H1 (cell line): ENCODE results near the gene ZNF765. TPM values are rescaled to one million over a fixed set of nuclear protein-coding genes. Genes with fewer than 3 reads are reported as not detected.

ENCODE experiments used
- CTCF ChIA-PET: fragments of 300-600 bp; sonication (Branson Sonifier 250); formaldehyde crosslinking; loops from one replicate; lab custom pipeline; 2021; ENCODE audit not compliant: partially characterized antibody; lab: Charles Lee
- POLR2A ChIA-PET: fragments of 300-600 bp; sonication (Branson Sonifier 250); formaldehyde crosslinking; loops from one replicate; lab custom pipeline; 2021; ENCODE audit warnings: inconsistent platforms; ENCODE audit not compliant: partially characterized antibody; lab: Charles Lee
- DNase-seq, 2 experiments: peaks; one replicate each; pipeline versions ENCODE4 v3.0.0 to v3.0.0-alpha.2; 2010 to 2022; ENCODE audit warnings: low spot score in 2 of 2, low read depth in 1 of 2, mixed read lengths in 1 of 2
- FAIRE-seq: peaks from 2 replicates; lab custom pipeline; 2011; peaks lifted over from hg19 to GRCh38; lab: Jason Lieb, UNC
- H2AFZ ChIP-seq: 2 replicates; pipeline ENCODE4 v1.8.1; 2012; ENCODE audit warnings: low read length, inconsistent platforms
- H2AK5ac ChIP-seq: 2 replicates; pipeline ENCODE4 v1.6.1; 2013; ENCODE audit warnings: low read depth, low read length
- H2BK120ac ChIP-seq: replicated peaks from 2 replicates; pipeline ENCODE3; 2013; ENCODE audit warnings: low read depth, low read length, inconsistent platforms
- H2BK12ac ChIP-seq: 2 replicates; pipeline ENCODE4 v1.6.1; 2013; ENCODE audit warnings: low read depth, low read length
- H2BK15ac ChIP-seq: 2 replicates; pipeline ENCODE4 v1.6.1; 2013; ENCODE audit warnings: low read length
- H2BK20ac ChIP-seq: 2 replicates; pipeline ENCODE4 v1.6.1; 2013; ENCODE audit warnings: low read length
- H2BK5ac ChIP-seq: 2 replicates; pipeline ENCODE4 v1.6.1; 2013; ENCODE audit warnings: low read depth, low read length
- H3K14ac ChIP-seq: 2 replicates; pipeline ENCODE4 v1.6.1; 2013; ENCODE audit warnings: inconsistent platforms; ENCODE audit not compliant: insufficient read length
- H3K18ac ChIP-seq: 2 replicates; pipeline ENCODE4 v1.6.1; 2013; ENCODE audit warnings: low read length; ENCODE audit errors: extremely low read depth
- H3K23ac ChIP-seq: 2 replicates; pipeline ENCODE4 v1.6.1; 2013; ENCODE audit warnings: inconsistent platforms; ENCODE audit not compliant: insufficient read length
- H3K23me2 ChIP-seq: 2 replicates; pipeline ENCODE4 v1.6.1; 2013; ENCODE audit warnings: low read depth, low read length
- H3K27ac ChIP-seq: 2 replicates; pipeline ENCODE4 v1.6.1; 2011; ENCODE audit warnings: low read depth, low read length, inconsistent platforms
- H3K27me3 ChIP-seq, 4 experiments: replicated peaks in 1 of 4; 1 replicate in 1 of 4; 2 replicates in 3 of 4; pipeline versions ENCODE4 v1.6.1 to v1.8.1; 2011 to 2013; ENCODE audit warnings: low read length in 3 of 4, mild to moderate bottlenecking in 3 of 4, inconsistent platforms in 2 of 4, mixed read lengths in 2 of 4, moderate library complexity in 1 of 4; ENCODE audit not compliant: control insufficient read depth in 3 of 4, insufficient read depth in 3 of 4; ENCODE audit errors: extremely low read depth in 1 of 4
- H3K36me3 ChIP-seq, 4 experiments: 2 replicates each; pipeline versions ENCODE4 v1.6.1 to v1.8.1; 2011 to 2013; ENCODE audit warnings: mild to moderate bottlenecking in 4 of 4, low read length in 3 of 4, moderate library complexity in 2 of 4, control low read depth in 1 of 4, inconsistent platforms in 1 of 4; ENCODE audit not compliant: insufficient read depth in 4 of 4, control insufficient read depth in 2 of 4
- H3K4ac ChIP-seq: replicated peaks from 2 replicates; pipeline ENCODE3; 2013; ENCODE audit warnings: low read length, low read depth, mixed read lengths, inconsistent platforms; ENCODE audit not compliant: insufficient read length
- H3K4me1 ChIP-seq, 4 experiments: replicated peaks in 1 of 4; 1 replicate in 1 of 4; 2 replicates in 3 of 4; pipeline versions ENCODE4 v1.6.1 to v1.8.1; 2011 to 2013; ENCODE audit warnings: low read length in 3 of 4, inconsistent platforms in 2 of 4, mixed read lengths in 1 of 4; ENCODE audit not compliant: insufficient read depth in 4 of 4, control insufficient read depth in 3 of 4
- H3K4me2 ChIP-seq, 2 experiments: 2 replicates each; pipeline versions ENCODE4 v1.6.1 to v1.8.1; 2011 to 2013; ENCODE audit warnings: low read depth in 2 of 2, low read length in 2 of 2, control low read depth in 1 of 2, inconsistent platforms in 1 of 2, mild to moderate bottlenecking in 1 of 2; ENCODE audit not compliant: insufficient read depth in 1 of 2
- H3K4me3 ChIP-seq, 4 experiments: fragments of 200-600, 300-600 bp in 1 of 4; sonication (generic), shearing (Covaris generic), sonication (Bioruptor Twin) in 1 of 4; 2 replicates each; pipeline versions ENCODE4 v1.5.1 to v1.8.1; 2011 to 2016; ENCODE audit warnings: low read length in 4 of 4, low read depth in 3 of 4, control low read depth in 2 of 4, inconsistent platforms in 2 of 4, mild to moderate bottlenecking in 2 of 4, mixed read lengths in 1 of 4, moderate library complexity in 1 of 4; ENCODE audit not compliant: insufficient read depth in 2 of 4; ENCODE audit errors: extremely low read depth in 1 of 4
- H3K56ac ChIP-seq: replicated peaks from 2 replicates; pipeline ENCODE3; 2013; ENCODE audit warnings: low read depth, mild to moderate bottlenecking, mixed read lengths, low read length, inconsistent platforms; ENCODE audit not compliant: insufficient read length
- H3K79me1 ChIP-seq: 2 replicates; pipeline ENCODE4 v1.6.1; 2013; ENCODE audit warnings: low read depth, low read length, control low read depth
- H3K79me2 ChIP-seq, 2 experiments: 2 replicates each; pipeline versions ENCODE4 v1.6.1 to v1.8.1; 2012 to 2013; ENCODE audit warnings: low read length in 2 of 2, mild to moderate bottlenecking in 2 of 2, inconsistent platforms in 1 of 2; ENCODE audit not compliant: insufficient read depth in 2 of 2, control insufficient read depth in 1 of 2
- H3K9ac ChIP-seq, 4 experiments: replicated peaks in 1 of 4; 1 replicate in 1 of 4; 2 replicates in 3 of 4; pipeline versions ENCODE4 v1.6.1 to v1.8.1; 2011 to 2013; ENCODE audit warnings: low read depth in 3 of 4, low read length in 3 of 4, control low read depth in 2 of 4, mild to moderate bottlenecking in 2 of 4, moderate library complexity in 2 of 4, inconsistent platforms in 1 of 4; ENCODE audit errors: extremely low read depth in 1 of 4
- H3K9me3 ChIP-seq, 2 experiments: 2 replicates each; pipeline versions ENCODE4 v1.6.1 to v1.8.1; 2012 to 2013; ENCODE audit warnings: mild to moderate bottlenecking in 2 of 2, moderate library complexity in 2 of 2, control low read depth in 1 of 2, inconsistent platforms in 1 of 2, low read depth in 1 of 2, low read length in 1 of 2, mixed read lengths in 1 of 2; ENCODE audit not compliant: insufficient read depth in 2 of 2
- H4K20me1 ChIP-seq, 2 experiments: replicated peaks in 1 of 2; 2 replicates each; pipeline versions ENCODE3 to v1.8.1; 2011 to 2013; ENCODE audit warnings: inconsistent platforms in 2 of 2, low read length in 2 of 2, mild to moderate bottlenecking in 1 of 2; ENCODE audit not compliant: insufficient read depth in 2 of 2, control insufficient read depth in 1 of 2
- H4K5ac ChIP-seq: 2 replicates; pipeline ENCODE4 v1.6.1; 2013; ENCODE audit warnings: low read length, low read depth, mixed read lengths, inconsistent platforms; ENCODE audit not compliant: insufficient read length
- H4K8ac ChIP-seq: 2 replicates; pipeline ENCODE4 v1.8.0; 2013; ENCODE audit warnings: mild to moderate bottlenecking, moderate library complexity, low read length, inconsistent platforms; ENCODE audit not compliant: insufficient read depth; ENCODE audit errors: extremely low read depth
- H4K91ac ChIP-seq: replicated peaks from 2 replicates; pipeline ENCODE3; 2013; ENCODE audit warnings: low read length, mixed read lengths, inconsistent platforms; ENCODE audit not compliant: insufficient read length
- BCL11A ChIP-seq, 2 experiments: IDR thresholded peaks; one replicate each; pipeline ENCODE4 v1.6.1; 2011; ENCODE audit warnings: low read depth in 2 of 2, low read length in 2 of 2, mild to moderate bottlenecking in 2 of 2
- BRCA1 ChIP-seq: IDR thresholded peaks from 2 replicates; pipeline ENCODE4 v1.6.1; 2012; ENCODE audit warnings: low read depth, low read length, improper control_type of control experiment
- CBX5 ChIP-seq: fragments of 300-800, 300-1000 bp; sonication (generic); IDR thresholded peaks from 2 replicates; pipeline ENCODE4 v1.7.1; 2016; ENCODE audit warnings: antibody characterized with exemption, low read length, low read depth
- EP300 ChIP-seq, 2 experiments: IDR thresholded peaks; 1 replicate in 1 of 2; 2 replicates in 1 of 2; pipeline ENCODE4 v1.6.1; 2011 to 2012; ENCODE audit warnings: low read depth in 2 of 2, low read length in 2 of 2, mild to moderate bottlenecking in 2 of 2, borderline replicate concordance in 1 of 2, inconsistent platforms in 1 of 2, moderate library complexity in 1 of 2
- FOSL1 ChIP-seq: IDR thresholded peaks from 2 replicates; pipeline ENCODE4 v1.6.1; 2011; ENCODE audit warnings: mild to moderate bottlenecking, low read depth, low read length, moderate library complexity; ENCODE audit not compliant: insufficient read depth
- GABPA ChIP-seq: IDR thresholded peaks from 2 replicates; pipeline ENCODE4 v1.6.1; 2011; ENCODE audit warnings: mild to moderate bottlenecking, low read length, moderate library complexity, borderline replicate concordance; ENCODE audit not compliant: insufficient read depth
- WGBS, 2 experiments: shearing (Covaris generic) in 1 of 2; methylation state at CpG; one replicate each; pipeline versions ENCODE4 v1.1.6 to v1.1.7; 2013 to 2015; ENCODE audit warnings: low lambda C conversion rate in 2 of 2, mixed read lengths in 2 of 2, inconsistent platforms in 1 of 2, low coverage in 1 of 2, missing lambda C conversion rate in 1 of 2; ENCODE audit not compliant: insufficient replicate concordance in 2 of 2, insufficient coverage in 1 of 2, insufficient read length in 1 of 2; ENCODE audit errors: extremely low coverage in 1 of 2, missing lambda C conversion rate in 1 of 2; 5-methylcytosine and 5-hydroxymethylcytosine counted together
- polyA plus RNA-seq, 7 experiments: library from polyadenylated mRNA; depleted of rRNA in 3 of 7; stranded (reverse) in 5 of 7; unstranded in 2 of 7; fragments of >200 nt in 5 of 7; fragments of 200-250 nt in 2 of 7; gene quantifications; 1 replicate in 5 of 7; 2 replicates in 1 of 7; 4 replicates in 1 of 7; pipeline versions ENCODE4 v1.2.1 to v1.2.3, GENCODE V29; 2011 to 2013; ENCODE audit warnings: missing spikeins in 2 of 7, mixed read lengths in 2 of 7
- total RNA-seq: library from RNA; stranded (reverse); fragmentation: NEBNext Ultra II Directional; extraction: Animal tissue kit (Norgen Biotek cat#: 25700); gene quantifications from 2 replicates; pipeline ENCODE4 v1.2.1, GENCODE V29; 2021

ZNF765 gene
- total and polyA plus RNA-seq, 2 of the 8 experiments (the other 6 are each of a cell fraction or from before 2014, with no cell fraction given), result 4.5 to 22.3 TPM

DNA sequence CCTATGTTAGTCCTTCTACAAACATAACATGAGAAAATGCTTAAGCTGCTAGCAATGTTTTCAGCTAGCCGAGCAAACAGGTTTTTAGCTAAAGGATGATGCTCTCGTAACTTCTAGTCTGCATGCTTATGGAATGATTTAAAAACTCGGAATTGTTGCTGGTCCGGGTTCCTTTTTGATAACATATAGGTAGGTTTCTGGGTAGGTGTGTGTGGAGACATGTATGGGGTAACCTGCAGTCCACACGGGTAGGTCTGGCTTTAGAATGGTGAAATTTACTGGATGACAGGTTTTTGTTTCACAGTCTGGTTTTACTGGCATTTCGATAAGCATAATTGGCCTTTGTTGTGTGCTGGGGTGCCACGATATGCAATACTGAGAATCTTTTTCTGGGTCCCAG, 77.0 kb downstream of the ZNF765 start:
- no peak overlapping the region for H3K9ac ChIP-seq
- H4K8ac ChIP-seq, result no peak overlapping the region
- TF ChIP-seq CBX5 (no peak), GABPA (no peak), BRCA1 (no peak), EP300 (IDR thresholded peaks at IDR 0.05; ENCODE audit: borderline replicate concordance in 1 of 2, low read depth in 2 of 2, low read length in 2 of 2) (no peak), BCL11A (IDR thresholded peaks at IDR 0.05; ENCODE audit: low read depth in 2 of 2, low read length in 2 of 2) (no peak), FOSL1 (no peak)
- peaks cover 0 to 4% (median 3%) of the 10 kb centered on the region in 4 experiments; a peak in 2 of 7 replicates for H3K4me1 ChIP-seq
- no peak overlapping the region for H3K4ac ChIP-seq
- H2AFZ ChIP-seq, result no peak overlapping the region
- H4K20me1 ChIP-seq, result peaks cover 3% of the 10 kb centered on the region in 2 experiments
- H3K27ac ChIP-seq, result no peak overlapping the region
- H2BK5ac ChIP-seq, result no peak overlapping the region
- H3K9me3 ChIP-seq, result no peaks in the 10 kb centered on the region
- H4K91ac ChIP-seq, result no peak overlapping the region
- no peak overlapping the region for H3K4me2 ChIP-seq
- H3K79me1 ChIP-seq, result peaks cover 4% of the 10 kb centered on the region
- ChIA-PET POLR2A (interaction anchor here (1.1 kb wide), 1 partner anchor 61 kb away, joined by 3 read pairs; no protein-coding TSS in a partner anchor), CTCF (no interaction called here)
- no peak overlapping the region for H3K14ac ChIP-seq
- H4K5ac ChIP-seq, result no peak overlapping the region
- H3K36me3 ChIP-seq, result peaks cover 0 to 4% (median 0%) of the 10 kb centered on the region in 4 experiments; a peak in 3 of 8 replicates
- H2BK12ac ChIP-seq, result no peak overlapping the region
- FAIRE-seq, result no peak
- no peak overlapping the region for H3K56ac ChIP-seq
- H2BK20ac ChIP-seq, result no peak overlapping the region
- no peaks in the 10 kb centered on the region for H3K27me3 ChIP-seq
- H3K18ac ChIP-seq, result no peak overlapping the region
- H2AK5ac ChIP-seq, result no peak overlapping the region
- no peak overlapping the region for H2BK120ac ChIP-seq
- no peak for DNase-seq
- H2BK15ac ChIP-seq, result no peak overlapping the region
- H3K23me2 ChIP-seq, result peaks cover 4% of the 10 kb centered on the region
- peaks cover 0 to 43% of the 10 kb centered on the region in 2 experiments; a peak in 2 of 4 replicates for H3K79me2 ChIP-seq
- no peak overlapping the region for H3K4me3 ChIP-seq
- 92% methylated on average over 7 of the region's 7 CpGs; no CpG with 5 or more reads in 1 of the 2 experiments for WGBS, 2 experiments
- H3K23ac ChIP-seq, result no peak overlapping the region
